ENCODE results near the gene CADPS.

DNA sequence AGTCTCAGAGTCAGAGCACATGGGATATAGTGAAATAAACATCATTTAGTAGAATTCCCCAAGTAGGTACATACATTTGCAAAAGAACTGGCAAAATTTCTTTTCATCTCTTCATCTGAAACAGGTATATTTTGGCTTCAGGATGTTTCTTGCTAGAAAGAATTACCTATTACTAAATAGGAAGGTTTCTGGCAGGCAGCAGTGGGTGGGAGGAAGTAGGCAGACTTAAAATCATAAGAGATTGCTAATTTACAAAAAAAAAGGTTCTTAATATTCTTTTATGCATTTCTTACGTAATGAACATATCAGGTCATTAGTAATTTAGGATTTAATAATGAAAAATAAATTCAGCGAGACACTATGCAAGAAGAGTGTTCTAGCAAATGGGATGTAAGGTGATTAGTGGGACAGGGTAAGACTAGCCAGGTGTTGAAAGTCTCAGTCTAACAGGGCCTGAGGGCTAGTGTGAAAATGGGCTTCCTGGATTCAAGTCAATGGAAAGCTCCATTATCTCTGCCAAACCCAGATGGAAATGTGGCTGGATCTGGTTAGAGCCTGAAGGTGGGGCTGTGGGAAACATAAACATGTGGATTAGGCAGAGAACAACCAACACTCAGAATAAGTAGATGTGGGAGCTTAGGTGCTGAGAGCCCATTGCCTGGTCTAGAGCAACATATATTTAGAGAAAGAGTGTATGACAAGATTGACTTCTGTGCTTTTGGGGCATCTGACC is 374.5 kb downstream of the CADPS start:
- no peak for TF ChIP-seq EZH2phosphoT487 (IDR thresholded peaks at IDR 0.05; ENCODE audit: borderline replicate concordance, low read depth, low read length)
- TF ChIP-seq, protein P1, sequence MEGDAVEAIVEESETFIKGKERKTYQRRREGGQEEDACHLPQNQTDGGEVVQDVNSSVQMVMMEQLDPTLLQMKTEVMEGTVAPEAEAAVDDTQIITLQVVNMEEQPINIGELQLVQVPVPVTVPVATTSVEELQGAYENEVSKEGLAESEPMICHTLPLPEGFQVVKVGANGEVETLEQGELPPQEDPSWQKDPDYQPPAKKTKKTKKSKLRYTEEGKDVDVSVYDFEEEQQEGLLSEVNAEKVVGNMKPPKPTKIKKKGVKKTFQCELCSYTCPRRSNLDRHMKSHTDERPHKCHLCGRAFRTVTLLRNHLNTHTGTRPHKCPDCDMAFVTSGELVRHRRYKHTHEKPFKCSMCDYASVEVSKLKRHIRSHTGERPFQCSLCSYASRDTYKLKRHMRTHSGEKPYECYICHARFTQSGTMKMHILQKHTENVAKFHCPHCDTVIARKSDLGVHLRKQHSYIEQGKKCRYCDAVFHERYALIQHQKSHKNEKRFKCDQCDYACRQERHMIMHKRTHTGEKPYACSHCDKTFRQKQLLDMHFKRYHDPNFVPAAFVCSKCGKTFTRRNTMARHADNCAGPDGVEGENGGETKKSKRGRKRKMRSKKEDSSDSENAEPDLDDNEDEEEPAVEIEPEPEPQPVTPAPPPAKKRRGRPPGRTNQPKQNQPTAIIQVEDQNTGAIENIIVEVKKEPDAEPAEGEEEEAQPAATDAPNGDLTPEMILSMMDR (conservative IDR thresholded peaks at IDR 0.05; ENCODE audit: low read length): no peak

Data from OCI-LY7 (cell line).